Measurements from ENCODE around the gene CSNK2A3.
"Not testable (repeated sequence)": the region's sequence is repeated elsewhere in the genome, so short reads cannot be mapped to it uniquely, and the experiment has no call there.

The CSNK2A3 gene

GRCh38 chr11:11378184-11378940, 25.3 kb upstream of the CSNK2A3 start:
- no peak for DNase-seq

DNA sequence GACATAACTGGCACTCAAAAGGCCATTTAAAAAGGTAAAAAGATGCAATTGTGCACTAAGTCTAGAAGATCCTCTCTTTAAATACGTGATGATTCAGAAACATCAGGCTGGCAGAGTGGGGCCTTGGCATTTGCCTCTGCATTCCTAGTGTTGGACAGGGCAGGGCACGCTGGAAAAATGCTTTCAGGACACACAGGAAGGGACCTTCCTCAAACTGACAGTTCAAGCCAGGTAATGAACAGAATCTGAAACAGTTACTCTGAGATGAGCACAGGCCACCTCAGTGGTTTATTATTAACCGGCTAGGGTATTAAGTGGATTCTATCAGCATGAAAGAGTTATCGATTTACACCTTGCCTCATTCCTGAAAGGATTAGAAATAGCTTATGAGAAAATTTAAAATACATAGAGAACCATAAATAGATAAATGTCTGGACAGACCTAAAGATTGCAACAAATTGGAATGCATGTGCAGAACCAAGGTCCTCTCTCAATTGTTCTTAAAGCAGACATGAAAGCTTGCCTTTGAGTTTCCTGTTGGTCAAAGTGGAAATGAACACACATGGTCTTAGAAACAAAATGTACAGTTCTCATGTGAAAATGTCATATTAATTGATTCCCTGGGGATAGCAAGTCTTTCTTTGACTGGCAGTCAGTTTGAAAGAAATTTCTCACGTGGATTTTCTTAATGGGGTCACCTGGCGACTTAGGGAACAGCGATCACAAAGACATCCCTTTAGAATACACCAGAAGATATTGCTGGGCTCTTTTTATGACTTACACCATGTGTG, 21.5 kb upstream of the CSNK2A3 start:
- no peak for DNase-seq

- DNase-seq = no peak
These were observed 20.9 kb upstream of the CSNK2A3 start for GRCh38 chr11:11373934-11374333.

- no peak for DNase-seq
These were observed 19.4 kb upstream of the CSNK2A3 start for GRCh38 chr11:11372461-11372860.

DNA sequence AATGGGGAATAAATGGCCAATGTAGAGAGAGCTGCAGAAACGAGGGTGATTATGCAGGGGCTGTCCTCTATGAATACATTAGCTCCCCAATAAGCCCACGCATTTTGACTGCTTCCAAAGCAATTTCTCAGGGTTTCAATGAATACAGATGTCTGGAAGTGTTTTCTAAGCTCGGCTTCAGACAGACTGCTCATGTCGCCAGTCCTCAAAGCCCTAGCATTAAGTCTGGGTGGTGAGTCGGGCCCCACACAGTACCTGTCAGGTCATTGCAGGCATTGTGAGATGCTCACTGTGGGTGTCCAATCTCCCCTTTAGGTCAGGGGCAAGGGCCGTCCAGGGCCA, 17.9 kb upstream of the CSNK2A3 start:
- no peak for DNase-seq

- no peak for DNase-seq
These were observed 17.4 kb upstream of the CSNK2A3 start for GRCh38 chr11:11370255-11370961.

DNA sequence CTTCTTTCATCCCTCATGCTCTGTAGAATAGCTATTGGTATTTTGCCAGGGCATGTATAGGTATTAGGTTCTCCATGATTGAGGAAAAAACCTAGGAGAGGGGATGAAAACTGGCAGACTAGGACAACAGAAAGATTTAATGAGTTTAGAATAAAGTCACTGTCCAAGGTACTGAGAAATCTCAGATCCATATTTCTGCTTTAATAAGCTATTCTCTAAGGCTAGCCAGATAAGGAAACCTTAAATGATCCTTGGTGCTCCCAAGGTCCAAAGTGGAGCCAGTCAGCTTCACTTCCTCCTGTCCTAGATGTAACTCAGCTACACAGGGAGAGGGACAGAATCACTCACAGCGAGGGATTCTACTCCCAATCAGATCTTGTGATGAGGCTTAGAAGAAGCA, 13.7 kb upstream of the CSNK2A3 start:
- no peak for DNase-seq

- DNase-seq = no peak
These were observed 10.6 kb upstream of the CSNK2A3 start for GRCh38 chr11:11363674-11364073.

DNA sequence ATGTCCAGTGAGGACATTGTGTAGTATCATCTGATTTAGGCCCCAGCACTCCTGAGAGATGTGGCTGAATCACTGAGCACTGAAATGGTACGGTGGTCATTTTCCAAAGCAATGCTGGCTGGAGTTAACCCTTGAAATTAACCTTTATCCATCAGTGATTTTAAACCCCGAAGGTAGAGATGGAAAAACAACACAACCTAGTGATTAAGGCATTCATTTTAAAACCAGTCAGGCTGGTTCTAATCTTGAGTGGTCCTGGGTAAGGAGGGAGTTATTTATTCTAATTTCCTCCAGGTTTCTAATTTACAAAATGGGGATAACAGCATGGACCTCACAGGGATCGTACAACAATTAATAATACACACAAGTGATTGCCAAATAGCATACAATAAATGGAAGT, 6.6 kb upstream of the CSNK2A3 start:
- no peak for DNase-seq

DNA sequence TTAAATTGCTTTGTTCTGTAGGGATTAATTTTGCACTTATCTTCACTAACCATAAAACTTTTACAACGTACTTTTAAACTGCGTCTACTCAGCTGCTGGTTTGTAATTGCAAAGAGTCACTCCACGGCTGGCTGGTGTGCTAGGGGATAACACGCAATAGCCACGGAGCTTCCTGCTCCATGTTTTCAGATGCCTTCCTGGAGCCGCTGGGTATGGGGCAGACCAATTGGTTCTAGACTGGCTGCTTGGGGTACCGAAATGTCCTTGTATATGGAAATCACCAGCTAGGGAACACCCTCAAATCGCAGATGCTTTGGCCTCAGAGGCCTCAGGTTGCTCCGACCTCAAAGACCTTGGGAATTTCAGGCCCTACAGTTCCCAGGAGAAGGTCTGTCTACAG, 3.8 kb upstream of the CSNK2A3 start:
- DNase-seq = no peak

DNA sequence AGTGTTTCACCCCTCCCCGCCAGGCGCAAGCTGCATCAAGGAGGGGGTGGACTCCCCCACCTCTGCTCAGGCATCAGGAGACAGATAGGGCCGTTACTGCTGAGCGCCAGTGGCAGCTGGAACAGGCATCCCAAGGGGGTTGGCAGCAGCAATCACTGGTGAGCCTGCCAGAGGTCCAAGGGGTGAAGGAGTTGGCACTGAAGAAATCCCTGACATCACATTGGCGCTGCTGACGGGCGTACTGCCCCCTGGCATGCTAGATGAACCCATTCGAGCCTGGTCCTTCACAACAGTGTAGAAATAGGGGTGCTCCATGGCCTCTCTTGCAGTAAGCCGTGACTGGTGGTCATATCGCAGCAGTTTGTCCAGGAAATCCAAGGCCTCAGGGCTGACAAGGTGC, 1.2 kb downstream of the CSNK2A3 start:
- not testable (repeated sequence) for DNase-seq

- DNase-seq = no peak
These were observed 1.9 kb downstream of the CSNK2A3 start for GRCh38 chr11:11351042-11351586.

GRCh38 chr11:11349870-11350337, 3.1 kb downstream of the CSNK2A3 start:
- DNase-seq = no peak

- no peak for DNase-seq
These were observed 3.8 kb downstream of the CSNK2A3 start for GRCh38 chr11:11349106-11349825.

DNA sequence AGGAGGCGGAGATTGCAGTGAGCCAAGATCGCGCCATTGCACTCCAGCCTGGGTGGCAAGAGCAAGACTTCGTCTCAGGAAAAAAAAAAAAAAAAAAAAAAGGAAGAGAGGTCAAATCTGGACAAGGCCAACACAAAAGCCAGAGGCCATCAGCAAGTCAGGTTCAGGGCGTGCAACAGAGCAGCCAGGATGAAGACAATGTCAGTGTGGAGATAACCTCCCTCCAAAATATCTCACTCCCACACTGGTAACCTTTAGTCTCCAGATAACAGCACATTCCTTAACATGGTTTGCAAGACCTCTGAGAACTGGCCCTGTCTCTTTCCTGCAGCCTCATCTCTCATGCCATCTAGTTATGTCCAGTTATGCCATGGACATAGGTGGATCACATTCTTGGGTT, 4.7 kb downstream of the CSNK2A3 start:
- DNase-seq = no peak

DNA sequence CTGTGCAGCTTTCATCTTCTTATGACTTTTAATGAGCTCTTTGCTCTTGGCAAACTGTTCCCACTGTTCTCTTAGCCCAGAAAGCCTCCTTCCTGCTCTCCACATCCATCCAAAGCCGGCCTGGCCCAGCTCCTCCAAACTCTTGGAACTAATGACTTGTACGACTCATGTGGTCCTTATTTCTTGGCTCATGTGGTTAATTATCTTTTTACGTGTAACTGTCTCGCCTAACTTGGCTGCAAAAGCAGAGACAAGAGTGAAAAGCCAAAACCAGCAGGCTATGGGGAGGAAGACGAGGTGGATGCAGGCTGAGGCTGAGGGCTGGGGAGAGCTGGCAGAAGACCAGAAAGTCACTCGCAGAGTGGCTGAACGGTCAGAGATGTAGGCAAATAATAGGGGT, 5.5 kb downstream of the CSNK2A3 start:
- no peak for DNase-seq

DNA sequence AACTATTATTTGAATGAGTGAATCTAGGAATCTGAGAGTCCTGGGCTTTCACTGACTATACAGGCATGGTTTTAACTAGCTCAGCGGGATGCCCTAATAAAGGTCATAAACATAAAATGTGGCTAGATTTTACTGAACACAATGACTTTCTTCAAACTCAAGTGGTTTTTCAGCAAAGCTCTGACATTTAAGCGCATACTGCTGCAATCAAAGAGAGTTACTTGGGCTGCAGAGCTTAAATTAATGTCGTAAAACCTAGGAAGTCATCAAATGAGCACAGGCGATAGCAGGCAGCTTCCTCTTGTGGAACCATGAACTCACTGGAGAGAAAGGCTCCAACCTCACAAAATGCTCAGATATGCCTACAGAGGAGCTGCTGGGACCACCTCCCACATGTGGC, 6.7 kb downstream of the CSNK2A3 start:
- no peak for DNase-seq

- DNase-seq = no peak
These were observed 8.0 kb downstream of the CSNK2A3 start for GRCh38 chr11:11345099-11345498.

- DNase-seq = no peak
These were observed 9.0 kb downstream of the CSNK2A3 start for GRCh38 chr11:11344045-11344444.

GRCh38 chr11:11338304-11338703, 14.7 kb downstream of the CSNK2A3 start:
- no peak for DNase-seq

GRCh38 chr11:11336664-11337063, 16.4 kb downstream of the CSNK2A3 start:
- DNase-seq = no peak

GRCh38 chr11:11335043-11335442, 18.0 kb downstream of the CSNK2A3 start:
- no peak for DNase-seq

DNA sequence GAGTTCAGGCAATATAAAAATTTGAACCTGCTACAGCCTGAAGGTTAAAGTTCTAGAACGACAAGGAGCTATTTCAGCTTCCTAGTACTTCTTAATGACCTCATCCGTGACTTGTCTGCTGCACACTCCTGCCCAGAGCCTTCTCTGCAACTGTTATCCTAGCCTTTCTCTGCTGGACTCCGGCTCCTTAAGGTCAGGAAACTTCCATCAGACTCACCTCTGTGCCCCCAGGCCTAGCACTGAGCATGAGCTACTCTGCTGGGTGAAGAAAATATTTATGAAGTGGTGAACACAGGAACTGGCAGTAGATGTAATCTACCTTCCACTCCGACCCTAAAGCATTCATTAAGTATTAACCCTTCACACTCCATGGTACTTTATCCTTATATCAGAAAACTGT, 18.4 kb downstream of the CSNK2A3 start:
- DNase-seq = no peak

Measured in CD4-positive, alpha-beta T cell treated with Interleukin-6 for 4 hours (primary cell).